Stimulated activated CD4-positive, alpha-beta T cell treated with anti-CD3 and anti-CD28 coated beads, Interleukin-2, amount 100 ng/mL, for 24 hours (primary cell): ENCODE measurements around the gene DHRS12.
A peak's percentile ranks its signal among the peaks of the same experiment; 100 is the strongest.
"Not testable (repeated sequence)": the region's sequence is repeated elsewhere in the genome, so short reads cannot be mapped to it uniquely, and the experiment has no call there.

Experiments used
- DNase-seq, 2 donors: peaks; one replicate each; pipeline ENCODE4 v3.0.0-alpha.2; 2020

Gene DHRS12

GRCh38 chr13:51826606-51827005 is 22.6 kb upstream of the DHRS12 start:
- no peak for DNase-seq

GRCh38 chr13:51825681-51826254 is 21.8 kb upstream of the DHRS12 start:
- DNase-seq: no peak

- DNase-seq: no peak
Measured at GRCh38 chr13:51825165-51825592, 21.2 kb upstream of the DHRS12 start.

- not testable (repeated sequence) for DNase-seq
Measured at GRCh38 chr13:51824712-51825111, 20.7 kb upstream of the DHRS12 start.

- no peak for DNase-seq
Measured at GRCh38 chr13:51823863-51824262, 19.9 kb upstream of the DHRS12 start.

GRCh38 chr13:51823359-51823758 is 19.4 kb upstream of the DHRS12 start:
- DNase-seq: no peak

GRCh38 chr13:51822106-51822815 is 18.3 kb upstream of the DHRS12 start:
- DNase-seq: no peak

- DNase-seq: no peak
Measured at GRCh38 chr13:51821606-51822005, 17.6 kb upstream of the DHRS12 start.

GRCh38 chr13:51820016-51820597 is 16.1 kb upstream of the DHRS12 start:
- DNase-seq: no peak

- DNase-seq: no peak
Measured at GRCh38 chr13:51819544-51819943, 15.6 kb upstream of the DHRS12 start.

- peak; percentile 65 to 77 for DNase-seq
Measured at GRCh38 chr13:51818781-51819511, 15.0 kb upstream of the DHRS12 start.

GRCh38 chr13:51818276-51818675 is 14.3 kb upstream of the DHRS12 start:
- DNase-seq: no peak

- no peak for DNase-seq
Measured at GRCh38 chr13:51817717-51818116, 13.8 kb upstream of the DHRS12 start.

GRCh38 chr13:51816604-51817249 is 12.8 kb upstream of the DHRS12 start:
- DNase-seq: no peak

GRCh38 chr13:51815848-51816247 is 11.9 kb upstream of the DHRS12 start:
- no peak for DNase-seq

GRCh38 chr13:51814825-51815650 is 11.1 kb upstream of the DHRS12 start:
- peak; percentile 76 to 78 for DNase-seq

GRCh38 chr13:51814071-51814470 is 10.1 kb upstream of the DHRS12 start:
- no peak for DNase-seq

GRCh38 chr13:51811920-51812451 is 8.0 kb upstream of the DHRS12 start:
- no peak for DNase-seq

- DNase-seq: no peak
Measured at GRCh38 chr13:51811046-51811445, 7.1 kb upstream of the DHRS12 start.

GRCh38 chr13:51808811-51809210 is 4.8 kb upstream of the DHRS12 start:
- no peak for DNase-seq

- no peak for DNase-seq
Measured at GRCh38 chr13:51807041-51807440, 3.1 kb upstream of the DHRS12 start.

- no peak for DNase-seq
Measured at GRCh38 chr13:51806566-51806965, 2.6 kb upstream of the DHRS12 start.
